ENCODE results near the gene CYTH4.

CYTH4 gene

GRCh38 chr22:37312549-37313183, 30.4 kb downstream of the CYTH4 start:
- TF ChIP-seq CTCF (IDR thresholded peaks at IDR 0.05; ENCODE audit: borderline replicate concordance, insufficient read depth, low read depth, low read length), result no peak
- H3K4me3 ChIP-seq (ENCODE audit: low read depth, low read length), result no peak overlapping the region

GRCh38 chr22:37313376-37314314, 31.3 kb downstream of the CYTH4 start:
- no peak for TF ChIP-seq CTCF (IDR thresholded peaks at IDR 0.05; ENCODE audit: borderline replicate concordance, insufficient read depth, low read depth, low read length)
- no peak overlapping the region for H3K4me3 ChIP-seq (ENCODE audit: low read depth, low read length)

- TF ChIP-seq CTCF (IDR thresholded peaks at IDR 0.05; ENCODE audit: borderline replicate concordance, insufficient read depth, low read depth, low read length), result no peak
- no peak overlapping the region for H3K4me3 ChIP-seq (ENCODE audit: low read depth, low read length)
Observed at GRCh38 chr22:37314315-37315074, 32.2 kb downstream of the CYTH4 start.

- no peak for TF ChIP-seq CTCF (IDR thresholded peaks at IDR 0.05; ENCODE audit: borderline replicate concordance, insufficient read depth, low read depth, low read length)
- no peak overlapping the region for H3K4me3 ChIP-seq (ENCODE audit: low read depth, low read length)
Observed at GRCh38 chr22:37316405-37316804, 34.1 kb downstream of the CYTH4 start.

- no peak overlapping the region for H3K4me3 ChIP-seq (ENCODE audit: low read depth, low read length)
- peak; percentile 90 for TF ChIP-seq CTCF (IDR thresholded peaks at IDR 0.05; ENCODE audit: borderline replicate concordance, insufficient read depth, low read depth, low read length)
Observed at GRCh38 chr22:37316875-37317371, 34.6 kb downstream of the CYTH4 start.

- H3K4me3 ChIP-seq (ENCODE audit: low read depth, low read length), result no peak overlapping the region
- no peak for TF ChIP-seq CTCF (IDR thresholded peaks at IDR 0.05; ENCODE audit: borderline replicate concordance, insufficient read depth, low read depth, low read length)
Observed at GRCh38 chr22:37317698-37318210, 35.4 kb downstream of the CYTH4 start.

Measured in GM12875 (cell line).